Inflammatory macrophage treated with lipopolysaccharide for 4 hours (primary cell): ENCODE data around the gene PANK1.
"Not testable (repeated sequence)": the region's sequence is repeated elsewhere in the genome, so short reads cannot be mapped to it uniquely, and the experiment has no call there.

Experiments
- DNase-seq: peaks from one replicate; pipeline ENCODE4 v3.0.0-alpha.2; 2020

PANK1 gene

GRCh38 chr10:89566095-89566950, 78.7 kb downstream of the PANK1 start:
- no peak for DNase-seq

GRCh38 chr10:89565180-89565579, 79.9 kb downstream of the PANK1 start:
- no peak for DNase-seq

- DNase-seq, result peak; percentile 53
Observed at GRCh38 chr10:89563861-89564478, 81.1 kb downstream of the PANK1 start.

- DNase-seq, result no peak
Observed at GRCh38 chr10:89563311-89563710, 81.7 kb downstream of the PANK1 start.

GRCh38 chr10:89556600-89556999, 88.4 kb downstream of the PANK1 start:
- DNase-seq, result no peak

GRCh38 chr10:89555688-89556445, 89.2 kb downstream of the PANK1 start:
- no peak for DNase-seq

- no peak for DNase-seq
Observed at GRCh38 chr10:89554433-89554832, 90.6 kb downstream of the PANK1 start.

GRCh38 chr10:89553064-89553734, 91.8 kb downstream of the PANK1 start:
- DNase-seq, result no peak

GRCh38 chr10:89552213-89552612, 92.8 kb downstream of the PANK1 start:
- DNase-seq, result no peak

GRCh38 chr10:89550509-89550908, 94.5 kb downstream of the PANK1 start:
- DNase-seq, result no peak

- no peak for DNase-seq
Observed at GRCh38 chr10:89549510-89549909, 95.5 kb downstream of the PANK1 start.

- DNase-seq, result peak; percentile 60
Observed at GRCh38 chr10:89548673-89549072, 96.4 kb downstream of the PANK1 start.

- no peak for DNase-seq
Observed at GRCh38 chr10:89547853-89548513, 97.1 kb downstream of the PANK1 start.

- not testable (repeated sequence) for DNase-seq
Observed at GRCh38 chr10:89546651-89547050, 98.4 kb downstream of the PANK1 start.

GRCh38 chr10:89543841-89544240, 101.2 kb downstream of the PANK1 start:
- no peak for DNase-seq

GRCh38 chr10:89540420-89540949, 104.6 kb downstream of the PANK1 start:
- DNase-seq, result no peak

GRCh38 chr10:89537364-89537763, 107.7 kb downstream of the PANK1 start:
- no peak for DNase-seq

- no peak for DNase-seq
Observed at GRCh38 chr10:89536013-89536354, 109.1 kb downstream of the PANK1 start.

- no peak for DNase-seq
Observed at GRCh38 chr10:89535171-89536012, 109.7 kb downstream of the PANK1 start, which contains the start of gene SLC16A12. Gene SLC16A12 (minus strand): TSS chr10:89535594. CDS start chr10:89462578, 73,016 bp downstream.

GRCh38 chr10:89534826-89535166, 110.2 kb downstream of the PANK1 start:
- DNase-seq, result no peak
